H1 (cell line): ENCODE results near the gene PRSS36. TPM values are rescaled to one million over a fixed set of nuclear protein-coding genes. Genes with fewer than 3 reads are reported as not detected.

Experiments used
- CHD2 ChIP-seq: IDR thresholded peaks from 2 replicates; pipeline ENCODE4 v1.6.1; 2012; ENCODE audit warnings: low read length, improper control_type of control experiment
- CHD7 ChIP-seq: fragments of 300-600 bp; sonication (generic); IDR thresholded peaks from 2 replicates; pipeline ENCODE4 v1.7.1; 2012; ENCODE audit warnings: low read length, moderate library complexity, mild to moderate bottlenecking, inconsistent platforms; ENCODE audit not compliant: insufficient replicate concordance
- FOSL1 ChIP-seq: IDR thresholded peaks from 2 replicates; pipeline ENCODE4 v1.6.1; 2011; ENCODE audit warnings: mild to moderate bottlenecking, low read depth, low read length, moderate library complexity; ENCODE audit not compliant: insufficient read depth
- KDM1A ChIP-seq: fragments of 200-600, 300-600 bp; sonication (generic); IDR thresholded peaks from 2 replicates; pipeline ENCODE4 v1.7.1; 2016; ENCODE audit warnings: mild to moderate bottlenecking, low read length, borderline replicate concordance
- KDM4A ChIP-seq: IDR thresholded peaks from one replicate; pipeline ENCODE4 v1.7.1; 2012; ENCODE audit warnings: low read depth, mild to moderate bottlenecking, moderate library complexity, low read length, inconsistent platforms; ENCODE audit not compliant: severe bottlenecking
- NRF1 ChIP-seq: IDR thresholded peaks from 2 replicates; pipeline ENCODE4 v1.6.1; 2011; ENCODE audit warnings: mild to moderate bottlenecking, low read depth, low read length, improper control_type of control experiment
- POU5F1 ChIP-seq: IDR thresholded peaks from 2 replicates; pipeline ENCODE4 v1.6.1; 2011; ENCODE audit warnings: low read depth, mild to moderate bottlenecking, low read length, moderate library complexity
- SP1 ChIP-seq: IDR thresholded peaks from 2 replicates; pipeline ENCODE4 v1.6.1; 2011; ENCODE audit warnings: low read depth, low read length
- TCF12 ChIP-seq: IDR thresholded peaks from 2 replicates; pipeline ENCODE4 v1.6.1; 2011; ENCODE audit warnings: low read depth, mild to moderate bottlenecking, low read length
- TEAD4 ChIP-seq: IDR thresholded peaks from 2 replicates; pipeline ENCODE4 v1.6.1; 2012; ENCODE audit warnings: low read depth, low read length, inconsistent platforms, mixed read lengths
- YY1 ChIP-seq: IDR thresholded peaks from 2 replicates; pipeline ENCODE4 v1.6.1; 2011; ENCODE audit warnings: low read depth, mild to moderate bottlenecking, low read length
- polyA plus RNA-seq, 7 experiments: library from polyadenylated mRNA; depleted of rRNA in 3 of 7; stranded (reverse) in 5 of 7; unstranded in 2 of 7; fragments of >200 nt in 5 of 7; fragments of 200-250 nt in 2 of 7; gene quantifications; 1 replicate in 5 of 7; 2 replicates in 1 of 7; 4 replicates in 1 of 7; pipeline versions ENCODE4 v1.2.1 to v1.2.3, GENCODE V29; 2011 to 2013; ENCODE audit warnings: missing spikeins in 2 of 7, mixed read lengths in 2 of 7
- total RNA-seq: library from RNA; stranded (reverse); fragmentation: NEBNext Ultra II Directional; extraction: Animal tissue kit (Norgen Biotek cat#: 25700); gene quantifications from 2 replicates; pipeline ENCODE4 v1.2.1, GENCODE V29; 2021

Gene PRSS36
- total and polyA plus RNA-seq, 2 of the 8 experiments (the other 6 are each of a cell fraction or from before 2014, with no cell fraction given) = 1.3 to 1.9 TPM

- TF ChIP-seq CHD7 (no peak), FOSL1 (no peak), NRF1 (no peak), POU5F1 (no peak), TEAD4 (no peak), YY1 (no peak), KDM1A (no peak), CHD2 (no peak), KDM4A (no peak), TCF12 (no peak), SP1 (no peak)
These were observed 15.0 kb downstream of the PRSS36 start (continued) for GRCh38 chr16:31134625-31135534.
